NCI-H1436 treated with DMSO at 0.1 percent for 48 hours (cell line): ENCODE results near the gene DELE1.
A peak's percentile ranks its signal among the peaks of the same experiment; 100 is the strongest.

Experiments
- DNase-seq: peaks from one replicate; lab custom pipeline; 2025; lab: John Stamatoyannopoulos, UW

The DELE1 gene

GRCh38 chr5:141957367-141957996 lies 33.8 kb downstream of the DELE1 start:
- DNase-seq, result no peak

- DNase-seq, result no peak
Observed at GRCh38 chr5:141958113-141958512, 34.4 kb downstream of the DELE1 start, which contains the start of gene PCDH12. PCDH12 (minus strand) TSS chr5:141958202; CDS start chr5:141957851, 351 bp downstream.

GRCh38 chr5:141958546-141959172 lies 35.0 kb downstream of the DELE1 start:
- no peak for DNase-seq

GRCh38 chr5:141960018-141960417 lies 36.3 kb downstream of the DELE1 start:
- no peak for DNase-seq

- peak; percentile 10 for DNase-seq
Observed at GRCh38 chr5:141960449-141961323, 37.0 kb downstream of the DELE1 start.

- DNase-seq, result no peak
Observed at GRCh38 chr5:141961466-141961865, 37.8 kb downstream of the DELE1 start.

- no peak for DNase-seq
Observed at GRCh38 chr5:141963701-141964100, 40.0 kb downstream of the DELE1 start.

- DNase-seq, result no peak
Observed at GRCh38 chr5:141965071-141965470, 41.4 kb downstream of the DELE1 start.

- DNase-seq, result no peak
Observed at GRCh38 chr5:141966275-141966962, 42.7 kb downstream of the DELE1 start.

- peak; percentile 47 for DNase-seq
Observed at GRCh38 chr5:141966963-141967333, 43.3 kb downstream of the DELE1 start.

GRCh38 chr5:141968914-141969608 lies 45.4 kb downstream of the DELE1 start, which contains the start of gene RNF14:
RNF14 (plus strand) TSS chr5:141969105; CDS start chr5:141973589, 4,484 bp downstream.
- DNase-seq, result peak; percentile 41

GRCh38 chr5:141969783-141970771 lies 46.4 kb downstream of the DELE1 start:
- no peak for DNase-seq

GRCh38 chr5:141973871-141974595 lies 50.4 kb downstream of the DELE1 start:
- DNase-seq, result no peak

GRCh38 chr5:141976176-141976575 lies 52.5 kb downstream of the DELE1 start:
- DNase-seq, result no peak

GRCh38 chr5:141978389-141978788 lies 54.7 kb downstream of the DELE1 start:
- DNase-seq, result no peak

GRCh38 chr5:141982626-141983025 lies 59.0 kb downstream of the DELE1 start:
- DNase-seq, result no peak

GRCh38 chr5:141986072-141986471 lies 62.4 kb downstream of the DELE1 start:
- DNase-seq, result no peak

GRCh38 chr5:141989720-141990119 lies 66.0 kb downstream of the DELE1 start:
- DNase-seq, result no peak
